A549 (cell line): ENCODE measurements around the gene BMP7. TPM values are rescaled to one million over a fixed set of nuclear protein-coding genes. Genes with fewer than 3 reads are reported as not detected.
A peak's percentile ranks its signal among the peaks of the same experiment; 100 is the strongest.

Source experiments
- ATAC-seq, 2 experiments: fragments of 200-7000 bp in 1 of 2; fragments of >200 bp in 1 of 2; cut with Nextera tagmentation in 1 of 2; cut with Tn5 transposase in 1 of 2; 3 replicates each; pipeline versions ENCODE4 v1.8.0 to v1.9.1; 2018 to 2020; ENCODE audit warnings: mild to moderate bottlenecking in 1 of 2, moderate library complexity in 1 of 2
- CTCF ChIA-PET: fragments of 300-600 bp; sonication (Branson Sonifier 250); formaldehyde crosslinking; extraction: SDS; loops from one replicate; lab custom pipeline; 2021; ENCODE audit warnings: antibody characterized with exemption, inconsistent platforms; lab: Yijun Ruan, JAX
- POLR2A ChIA-PET: fragments of 350-600 bp; formaldehyde crosslinking; extraction: SDS; loops from one replicate; lab custom pipeline; 2021; ENCODE audit warnings: antibody characterized with exemption, inconsistent platforms; lab: Yijun Ruan, JAX
- DNase-seq, 2 experiments: peaks; one replicate each; pipeline versions ENCODE4 v3.0.0 to v3.0.0-alpha.2; 2011 to 2016; ENCODE audit warnings: low read depth in 1 of 2, low spot score in 1 of 2
- FAIRE-seq: peaks from 2 replicates; lab custom pipeline; 2011; peaks lifted over from hg19 to GRCh38; lab: Jason Lieb, UNC
- H3K27ac ChIP-seq, 2 experiments: fragments of >200 bp; sonication (Bioruptor Twin); formaldehyde crosslinking; 3 replicates each; pipeline ENCODE4 v1.5.1; 2016 to 2017
- H3K4me1 ChIP-seq: fragments of >200 bp; sonication (Bioruptor Twin); formaldehyde crosslinking; 3 replicates; pipeline ENCODE4 v1.6.1; 2016
- H3K4me2 ChIP-seq: fragments of >200 bp; sonication (Bioruptor Twin); formaldehyde crosslinking; 3 replicates; pipeline ENCODE4 v1.6.1; 2016
- H3K4me3 ChIP-seq: fragments of >200 bp; sonication (Bioruptor Twin); formaldehyde crosslinking; 3 replicates; pipeline ENCODE4 v1.5.1; 2016
- H3K9me3 ChIP-seq: fragments of >200 bp; sonication (Bioruptor Twin); formaldehyde crosslinking; 3 replicates; pipeline ENCODE4 v1.6.1; 2016
- ATOH8 ChIP-seq: fragments of 250-450 bp; sonication (Bioruptor Pico); IDR thresholded peaks from 2 replicates; pipeline ENCODE4 v1.5.0; 2020; ENCODE audit warnings: low read depth, mild to moderate bottlenecking, moderate library complexity
- CHD4 ChIP-seq: fragments of 200-600 bp; sonication (generic); IDR thresholded peaks from 2 replicates; pipeline ENCODE4 v1.6.1; 2016; ENCODE audit warnings: antibody characterized with exemption, mild to moderate bottlenecking, borderline replicate concordance
- E2F6 ChIP-seq: IDR thresholded peaks from 2 replicates; pipeline ENCODE4 v1.6.1; 2012; ENCODE audit warnings: low read depth, borderline replicate concordance
- EHF ChIP-seq: fragments of 250-450 bp; sonication (Bioruptor Pico); IDR thresholded peaks from 2 replicates; pipeline ENCODE4 v1.5.0; 2020; ENCODE audit warnings: mild to moderate bottlenecking
- ELK1 ChIP-seq: fragments of 150-350 bp; IDR thresholded peaks from 2 replicates; pipeline ENCODE4 v1.6.1; 2014; ENCODE audit warnings: low read depth, mild to moderate bottlenecking, low read length
- EP300 ChIP-seq, 2 experiments: fragments of >200 bp; sonication (Bioruptor Twin); formaldehyde crosslinking; IDR thresholded peaks; 2 replicates in 1 of 2; 3 replicates in 1 of 2; pipeline ENCODE4 v1.6.1; 2016 to 2017
- ESRRA ChIP-seq: fragments of 150-350 bp; IDR thresholded peaks from 2 replicates; pipeline ENCODE4 v1.6.1; 2014; ENCODE audit warnings: mild to moderate bottlenecking, low read length, borderline replicate concordance
- FOSB ChIP-seq: fragments of 250-450 bp; sonication (Bioruptor Pico); IDR thresholded peaks from 2 replicates; pipeline ENCODE4 v1.5.0; 2020; ENCODE audit warnings: mild to moderate bottlenecking, moderate library complexity
- GATA3 ChIP-seq: IDR thresholded peaks from 2 replicates; pipeline ENCODE4 v1.6.1; 2012; ENCODE audit warnings: borderline replicate concordance
- HMGXB4 ChIP-seq: fragments of 250-450 bp; sonication (Bioruptor Pico); IDR thresholded peaks from 2 replicates; pipeline ENCODE4 v1.5.0; 2021; ENCODE audit warnings: mild to moderate bottlenecking, moderate library complexity, borderline replicate concordance
- HOXA7 ChIP-seq: fragments of 250-450 bp; sonication (Bioruptor Pico); IDR thresholded peaks from 2 replicates; pipeline ENCODE4 v1.5.0; 2020; ENCODE audit warnings: mild to moderate bottlenecking, moderate library complexity
- HOXB5 ChIP-seq: fragments of 250-450 bp; sonication (Bioruptor Pico); IDR thresholded peaks from 2 replicates; pipeline ENCODE4 v1.5.0; 2020; ENCODE audit warnings: mild to moderate bottlenecking, moderate library complexity
- JUN ChIP-seq, 2 experiments: fragments of >200 bp; sonication (Bioruptor Twin); formaldehyde crosslinking; IDR thresholded peaks; 2 replicates in 1 of 2; 3 replicates in 1 of 2; pipeline ENCODE4 v1.6.1; 2016 to 2017
- JUNB ChIP-seq: fragments of >200 bp; sonication (Bioruptor Twin); formaldehyde crosslinking; IDR thresholded peaks from 2 replicates; pipeline ENCODE4 v1.6.1; 2016
- MAFK ChIP-seq: fragments of 450-650 bp; IDR thresholded peaks from 2 replicates; pipeline ENCODE4 v1.6.1; 2014; ENCODE audit not compliant: partially characterized antibody
- PBX3 ChIP-seq: IDR thresholded peaks from 2 replicates; pipeline ENCODE4 v1.6.1; 2012
- POLR2A ChIP-seq: IDR thresholded peaks from 2 replicates; pipeline ENCODE4 v1.6.1; 2012; ENCODE audit warnings: mild to moderate bottlenecking, low read length
- REST ChIP-seq: fragments of 200-600 bp; sonication (generic); IDR thresholded peaks from 2 replicates; pipeline ENCODE4 v1.6.1; 2016; ENCODE audit warnings: antibody characterized with exemption, mild to moderate bottlenecking, moderate library complexity
- RNF2 ChIP-seq: fragments of 200-600 bp; sonication (generic); IDR thresholded peaks from 2 replicates; pipeline ENCODE4 v1.6.1; 2016; ENCODE audit warnings: low read depth, mild to moderate bottlenecking, antibody characterized with exemption, moderate library complexity, borderline replicate concordance
- SMC3 ChIP-seq: fragments of >200 bp; sonication (Bioruptor Twin); formaldehyde crosslinking; IDR thresholded peaks from 3 replicates; pipeline ENCODE4 v1.6.1; 2018; ENCODE audit warnings: inconsistent platforms
- SREBF2 ChIP-seq: fragments of 450-650 bp; IDR thresholded peaks from 2 replicates; pipeline ENCODE4 v1.6.1; 2014; ENCODE audit warnings: mild to moderate bottlenecking, moderate library complexity
- TFCP2L1 ChIP-seq: fragments of 250-450 bp; sonication (Bioruptor Pico); IDR thresholded peaks from 2 replicates; pipeline ENCODE4 v1.5.0; 2021; ENCODE audit warnings: mild to moderate bottlenecking
- ZFP36 ChIP-seq: fragments of 450-650 bp; IDR thresholded peaks from 2 replicates; pipeline ENCODE4 v1.6.1; 2014; ENCODE audit warnings: borderline replicate concordance; ENCODE audit not compliant: partially characterized antibody
- WGBS: methylation state at CpG from one replicate; pipeline ENCODE4 v1.1.6; 2017; ENCODE audit errors: missing lambda C conversion rate; 5-methylcytosine and 5-hydroxymethylcytosine counted together
- polyA plus RNA-seq, 4 experiments: library from polyadenylated mRNA; depleted of rRNA in 3 of 4; stranded (reverse); fragments of >200 nt; fragmentation: RNase III in 1 of 4; extraction: RNeasy Plus Mini Kit Qiagen cat#74134 plus additional on column Dnase treatment in 1 of 4; gene quantifications; 2 replicates in 3 of 4; 3 replicates in 1 of 4; pipeline ENCODE4 v1.2.3, GENCODE V29; 2011 to 2017

The BMP7 gene
- polyA plus RNA-seq, 2 of the 4 experiments (the other 2 are of a cell fraction), result 0.08 to 0.22 TPM

- no peak for TF ChIP-seq REST
- TF ChIP-seq EP300 (IDR thresholded peaks at IDR 0.05), result no peak
These were observed 43.2 kb upstream of the BMP7 start (continued) for GRCh38 chr20:57309544-57310115.

- Histone ChIP-seq H3K4me3 (no peak overlapping the region), H3K4me2 (no peak overlapping the region), H3K27ac (no peak overlapping the region), H3K4me1 (no peaks in the 10 kb centered on the region), H3K9me3 (no peaks in the 10 kb centered on the region)
- FAIRE-seq (no peak), ATAC-seq (no peak), DNase-seq (no peak)
- WGBS, result 26% methylated on average over 13 of the region's 13 CpGs
- CTCF ChIA-PET, result interaction anchor here (1.3 kb wide), 1 partner anchor 758 kb away, joined by 3 read pairs; no protein-coding TSS in a partner anchor
- POLR2A ChIA-PET, result no interaction called here
- TF ChIP-seq HMGXB4, result no peak
- TF ChIP-seq MAFK, result peak; percentile 20
These were observed 42.2 kb upstream of the BMP7 start for GRCh38 chr20:57308451-57309271.

- DNase-seq (no peak), FAIRE-seq (no peak), ATAC-seq (no peak)
- ChIA-PET CTCF (interaction anchor here (1.1 to 1.5 kb wide), 3 partner anchors 16 to 217 kb away, joined by 3 read pairs; no protein-coding TSS in a partner anchor), POLR2A (no interaction called here)
- H3K9me3 ChIP-seq, result no peaks in the 10 kb centered on the region
- H3K4me2 ChIP-seq, result no peak overlapping the region
- no peak for TF ChIP-seq TFCP2L1 (CRISPR knock-in tag)
- no peak for TF ChIP-seq ELK1
- no peak for TF ChIP-seq JUNB
- no peak for TF ChIP-seq E2F6
- TF ChIP-seq ATOH8, result no peak
- TF ChIP-seq GATA3, result no peak
- TF ChIP-seq PBX3, result no peak
- TF ChIP-seq FOSB (CRISPR knock-in tag), result no peak
- no peak for TF ChIP-seq RNF2
- no peak for TF ChIP-seq JUN (IDR thresholded peaks at IDR 0.05)
- TF ChIP-seq HOXB5, result no peak
- TF ChIP-seq POLR2A, result no peak
- no peak for TF ChIP-seq EHF
- no peak for TF ChIP-seq CHD4
- no peak for TF ChIP-seq SMC3
- TF ChIP-seq ZFP36, result no peak
- TF ChIP-seq ESRRA, result no peak
- TF ChIP-seq SREBF2, result no peak
- TF ChIP-seq HOXA7 (CRISPR knock-in tag), result no peak
- H3K27ac ChIP-seq, result no peak overlapping the region
- no peaks in the 10 kb centered on the region for H3K4me1 ChIP-seq
- 29% methylated on average over 5 of the region's 5 CpGs for WGBS
- H3K4me3 ChIP-seq, result no peak overlapping the region
These were observed 40.3 kb upstream of the BMP7 start for GRCh38 chr20:57306747-57307146.
